OCI-LY1 (cell line): ENCODE data around the gene KLHL14.
A peak's percentile ranks its signal among the peaks of the same experiment; 100 is the strongest.

Source experiments
- H2AFZ ChIP-seq: fragments of 200-600 bp; sonication (generic), shearing (Covaris generic); 2 replicates; pipeline ENCODE4 v1.6.0; 2014; ENCODE audit warnings: antibody characterized with exemption, mild to moderate bottlenecking, low read length
- H3F3A ChIP-seq: fragments of 200-600 bp; sonication (generic), shearing (Covaris generic); 2 replicates; pipeline ENCODE4 v1.6.0; 2014; ENCODE audit warnings: mild to moderate bottlenecking, antibody characterized with exemption, low read length, moderate library complexity; ENCODE audit not compliant: insufficient read depth
- H3K27ac ChIP-seq: fragments of 200-600 bp; sonication (generic); 2 replicates; pipeline ENCODE4 v1.5.1; 2014; ENCODE audit warnings: low read length, mixed run types, mild to moderate bottlenecking, low read depth; ENCODE audit not compliant: poor library complexity, severe bottlenecking
- H3K27me3 ChIP-seq: fragments of 200-600 bp; sonication (generic); 2 replicates; pipeline ENCODE4 v1.6.0; 2014; ENCODE audit warnings: antibody characterized with exemption, mild to moderate bottlenecking, low read length, moderate library complexity; ENCODE audit not compliant: insufficient read depth
- H3K36me3 ChIP-seq: fragments of 200-600 bp; sonication (generic); 2 replicates; pipeline ENCODE4 v1.6.1; 2014; ENCODE audit warnings: mild to moderate bottlenecking, antibody characterized with exemption, low read length, moderate library complexity, mixed read lengths; ENCODE audit not compliant: insufficient read depth
- H3K4me1 ChIP-seq: fragments of 200-600 bp; sonication (generic); 2 replicates; pipeline ENCODE4 v1.5.1; 2014; ENCODE audit warnings: mild to moderate bottlenecking, low read length, moderate library complexity; ENCODE audit not compliant: insufficient read depth, severe bottlenecking
- H3K4me2 ChIP-seq: fragments of 200-600 bp; sonication (generic), shearing (Covaris generic); 2 replicates; pipeline ENCODE4 v1.6.1; 2014; ENCODE audit warnings: low read length
- H3K4me3 ChIP-seq: fragments of 200-600 bp; sonication (generic); 2 replicates; pipeline ENCODE4 v1.5.1; 2014; ENCODE audit warnings: low read length, low read depth, mild to moderate bottlenecking, mixed read lengths; ENCODE audit not compliant: poor library complexity, severe bottlenecking
- H3K79me2 ChIP-seq: fragments of 200-600 bp; shearing (Covaris generic); 2 replicates; pipeline ENCODE4 v1.6.1; 2016; ENCODE audit warnings: mixed run types, low read length, mixed read lengths; ENCODE audit not compliant: insufficient read depth
- H3K9ac ChIP-seq: fragments of 200-600 bp; sonication (generic), shearing (Covaris generic); 2 replicates; pipeline ENCODE4 v1.6.1; 2014; ENCODE audit warnings: mild to moderate bottlenecking, low read length, mixed read lengths
- H3K9me2 ChIP-seq: fragments of 200-600 bp; sonication (generic), shearing (Covaris generic); 2 replicates; pipeline ENCODE4 v1.6.1; 2014; ENCODE audit warnings: low read depth, mild to moderate bottlenecking, low read length, mixed read lengths
- H3K9me3 ChIP-seq: fragments of 200-600 bp; shearing (Covaris generic); 2 replicates; pipeline ENCODE4 v1.6.1; 2014; ENCODE audit warnings: low read length, mixed read lengths
- H4K20me1 ChIP-seq: fragments of 200-600 bp; sonication (generic), shearing (Covaris generic); 2 replicates; pipeline ENCODE4 v1.6.0; 2016; ENCODE audit warnings: mild to moderate bottlenecking, low read length; ENCODE audit not compliant: insufficient read depth
- CTCF ChIP-seq: fragments of 200-600 bp; sonication (generic), shearing (Covaris generic); IDR thresholded peaks from 2 replicates; pipeline ENCODE4 v1.5.1; 2017; ENCODE audit warnings: mild to moderate bottlenecking, antibody characterized with exemption, low read length, moderate library complexity, mixed read lengths
- EZH2 ChIP-seq: fragments of 200-600 bp; sonication (generic), shearing (Covaris generic); IDR thresholded peaks from 2 replicates; pipeline ENCODE4 v1.8.0; 2017; ENCODE audit warnings: borderline replicate concordance, mixed run types, mild to moderate bottlenecking, antibody characterized with exemption, low read length, moderate library complexity, mixed read lengths

KLHL14 gene

DNA sequence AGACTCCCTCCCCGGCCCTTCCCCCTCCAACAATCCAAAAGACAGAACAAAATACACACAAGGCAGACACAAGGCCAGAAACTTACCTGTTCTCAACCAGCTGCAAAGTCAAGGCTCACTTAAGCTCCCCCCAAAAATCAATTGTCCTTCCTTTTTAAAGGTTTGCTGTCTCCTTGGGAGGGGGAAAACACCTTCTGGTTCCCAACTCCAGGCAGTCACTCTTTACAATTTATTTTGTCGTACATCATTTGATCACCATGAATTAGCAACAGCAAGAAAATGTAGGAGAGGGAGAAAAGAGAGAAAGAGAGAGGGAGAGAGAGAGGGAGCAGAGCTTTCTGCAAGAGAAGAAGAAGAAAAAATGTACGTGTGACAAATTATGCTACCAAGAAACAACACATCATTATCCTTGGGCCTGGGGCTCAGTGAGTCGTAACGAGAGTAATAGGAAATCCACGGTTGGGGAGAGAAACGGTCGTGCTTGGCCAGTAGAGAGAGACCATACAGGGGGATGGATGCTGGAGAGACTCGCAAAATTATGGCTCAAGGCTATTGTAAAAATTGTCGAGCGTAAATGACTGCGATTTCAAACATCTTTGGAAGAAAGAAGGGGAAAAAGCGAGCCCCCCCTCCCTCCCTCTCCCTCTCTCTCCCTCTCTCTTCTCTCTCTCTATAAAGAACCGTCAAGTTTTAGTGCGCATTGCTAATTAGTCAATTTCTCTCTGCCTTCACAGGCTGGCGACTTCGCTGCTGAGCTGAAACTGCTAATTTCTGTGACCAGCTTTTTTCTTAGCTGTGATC lies at the start of gene KLHL14:
TSS of gene KLHL14 (minus strand) at position 443 of the 801 bp plus-strand sequence. CDS start 2,432 bp downstream, outside the sequence.
- no peaks in the 10 kb centered on the region for H4K20me1 ChIP-seq
- H3K36me3 ChIP-seq = no peaks in the 10 kb centered on the region
- peak within 1 kb of the TSS; percentile 90 for H3K9ac ChIP-seq
- no peaks in the 10 kb centered on the region for H3K9me3 ChIP-seq
- H3F3A ChIP-seq = no peaks in the 10 kb centered on the region
- no peaks in the 10 kb centered on the region for H3K9me2 ChIP-seq
- peaks cover 38% of the 10 kb centered on the region for H3K4me1 ChIP-seq
- peak within 1 kb of the TSS; percentile 75 for H3K4me3 ChIP-seq
- H2AFZ ChIP-seq = no peak within 1 kb of the TSS
- H3K27ac ChIP-seq = peak within 1 kb of the TSS; percentile 94
- no peaks in the 10 kb centered on the region for H3K27me3 ChIP-seq
- TF ChIP-seq EZH2 (no peak), CTCF (no peak)
- H3K4me2 ChIP-seq = peak within 1 kb of the TSS; percentile 92
- peaks cover 14% of the 10 kb centered on the region; the same call in 1 of the 2 replicates for H3K79me2 ChIP-seq

GRCh38 chr18:32822197-32822596 lies 49.4 kb upstream of the KLHL14 start:
- Histone ChIP-seq H3K9me2 (no peaks in the 10 kb centered on the region), H3F3A (no peaks in the 10 kb centered on the region), H3K4me2 (no peak overlapping the region), H3K79me2 (no peaks in the 10 kb centered on the region), H3K36me3 (no peaks in the 10 kb centered on the region), H4K20me1 (no peaks in the 10 kb centered on the region), H3K9ac (no peak overlapping the region), H3K4me1 (no peaks in the 10 kb centered on the region), H3K4me3 (no peak overlapping the region), H3K27me3 (no peaks in the 10 kb centered on the region), H3K27ac (no peak overlapping the region), H3K9me3 (no peaks in the 10 kb centered on the region), H2AFZ (no peak overlapping the region)
- no peak for TF ChIP-seq CTCF
- TF ChIP-seq EZH2 = no peak

- Histone ChIP-seq H3K27me3 (no peaks in the 10 kb centered on the region), H3K9me3 (no peaks in the 10 kb centered on the region), H3K27ac (peak overlapping the region; percentile 2), H3K9me2 (no peaks in the 10 kb centered on the region), H3K4me3 (no peak overlapping the region), H3F3A (0 out of 2 replicates have a peak, but pooled peaks cover 2% of the 10 kb centered on the region), H3K36me3 (no peaks in the 10 kb centered on the region), H3K4me2 (no peak overlapping the region; the same call in 1 of the 2 replicates), H3K79me2 (no peaks in the 10 kb centered on the region), H3K4me1 (peaks cover 15% of the 10 kb centered on the region), H2AFZ (peak overlapping the region; percentile 54), H3K9ac (no peak overlapping the region), H4K20me1 (no peaks in the 10 kb centered on the region)
- TF ChIP-seq EZH2 (no peak), CTCF (no peak)
These were observed 43.1 kb upstream of the KLHL14 start for GRCh38 chr18:32815881-32816280.
